ENCODE results near the gene CGN.

Gene CGN

DNA sequence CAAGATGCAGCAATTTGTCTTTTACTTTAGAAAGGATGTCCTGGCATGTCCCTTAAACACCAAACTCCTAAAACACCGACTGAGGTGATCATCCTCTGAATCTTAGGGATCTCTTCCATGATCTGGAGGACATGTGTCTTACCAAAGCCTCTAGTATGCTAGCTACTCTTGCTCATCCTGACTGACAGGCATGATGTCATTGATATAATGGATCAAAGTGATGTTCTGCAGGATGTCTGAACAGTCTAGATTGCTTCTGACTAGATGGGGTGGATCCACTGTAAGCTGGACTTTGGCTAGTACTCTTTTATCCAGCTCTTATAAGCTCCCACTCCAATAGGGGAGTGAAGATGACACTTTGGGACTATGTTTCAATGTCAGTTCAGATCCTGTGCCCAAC lies 11.3 kb upstream of the CGN start:
- Histone ChIP-seq H3K4me1 (ENCODE audit: control insufficient read depth, insufficient read depth, low read length) (no peaks in the 10 kb centered on the region), H3K27ac (ENCODE audit: low read length) (no peak overlapping the region), H3K36me3 (ENCODE audit: control insufficient read depth in 2 of 2, insufficient read depth in 2 of 2, low read length in 2 of 2) (no peaks in the 10 kb centered on the region), H3K27me3 (ENCODE audit: control insufficient read depth in 1 of 2, insufficient read depth in 2 of 2, low read length in 2 of 2) (no peaks in the 10 kb centered on the region), H3K9ac (ENCODE audit: low read length in 2 of 2) (no peak overlapping the region), H3K9me3 (ENCODE audit: control insufficient read depth in 2 of 2, low read length in 2 of 2) (no peaks in the 10 kb centered on the region), H3K4me3 (ENCODE audit: low read length in 2 of 2) (no peak overlapping the region)

DNA sequence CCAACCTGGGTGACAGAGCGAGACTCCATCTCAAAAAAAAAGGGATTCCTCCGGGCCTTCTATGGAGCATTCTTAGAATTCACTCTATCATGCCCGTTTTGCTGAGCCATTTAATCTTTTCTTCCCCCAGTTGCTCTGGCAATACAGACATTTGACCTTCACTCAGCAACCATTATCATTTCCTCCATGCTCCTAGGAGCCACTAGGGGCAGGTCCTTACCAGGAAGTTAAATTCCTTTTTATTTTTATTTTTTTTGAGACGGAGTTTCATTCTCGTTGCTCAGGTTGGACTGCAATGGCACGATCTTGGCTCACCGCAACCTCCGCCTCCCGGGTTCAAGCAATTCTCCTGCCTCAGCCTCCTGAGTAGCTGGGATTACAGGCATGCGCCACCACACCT lies 9.7 kb upstream of the CGN start:
- Histone ChIP-seq H3K4me3 (ENCODE audit: low read length in 2 of 2) (no peak overlapping the region), H3K27ac (ENCODE audit: low read length) (no peak overlapping the region), H3K36me3 (ENCODE audit: control insufficient read depth in 2 of 2, insufficient read depth in 2 of 2, low read length in 2 of 2) (no peaks in the 10 kb centered on the region), H3K4me1 (ENCODE audit: control insufficient read depth, insufficient read depth, low read length) (no peaks in the 10 kb centered on the region), H3K27me3 (ENCODE audit: control insufficient read depth in 1 of 2, insufficient read depth in 2 of 2, low read length in 2 of 2) (no peaks in the 10 kb centered on the region), H3K9me3 (ENCODE audit: control insufficient read depth in 2 of 2, low read length in 2 of 2) (no peaks in the 10 kb centered on the region), H3K9ac (ENCODE audit: low read length in 2 of 2) (no peak overlapping the region)

DNA sequence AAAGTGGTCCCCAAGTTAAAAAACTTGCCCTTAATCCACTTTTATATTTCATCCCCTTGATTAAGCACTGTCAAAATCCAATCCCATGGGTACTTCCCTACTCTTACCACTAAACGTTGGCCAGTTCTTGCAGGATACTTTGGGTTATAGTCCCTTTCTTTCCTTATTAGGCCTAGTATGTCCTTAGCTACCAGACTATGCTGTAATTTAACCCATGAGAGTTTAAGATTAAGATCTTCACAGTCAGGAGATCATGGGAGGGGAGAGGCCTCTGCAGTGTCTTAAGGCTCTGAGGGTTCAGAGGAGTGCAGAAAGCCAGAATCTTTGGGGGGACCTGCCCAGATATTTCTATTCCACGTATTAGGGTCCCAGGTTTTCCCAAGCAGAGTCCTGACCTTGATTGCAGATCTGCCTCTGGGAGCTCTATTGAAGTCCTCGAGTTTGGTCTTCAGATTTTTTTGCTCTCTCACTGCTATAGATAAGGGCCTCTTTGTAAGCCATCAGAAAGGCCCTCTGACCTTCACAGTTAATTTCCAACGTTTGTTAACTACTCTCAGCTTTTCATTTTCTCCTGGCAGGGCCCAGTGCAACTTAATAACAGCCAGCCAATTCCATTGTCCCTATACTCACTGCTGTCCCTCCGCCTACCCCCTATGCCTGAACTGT lies 9.0 kb upstream of the CGN start:
- no peak overlapping the region for H3K27ac ChIP-seq (ENCODE audit: low read length)
- no peaks in the 10 kb centered on the region for H3K4me1 ChIP-seq (ENCODE audit: control insufficient read depth, insufficient read depth, low read length)
- H3K9me3 ChIP-seq (ENCODE audit: control insufficient read depth in 2 of 2, low read length in 2 of 2) = no peaks in the 10 kb centered on the region
- no peaks in the 10 kb centered on the region for H3K36me3 ChIP-seq (ENCODE audit: control insufficient read depth in 2 of 2, insufficient read depth in 2 of 2, low read length in 2 of 2)
- no peak overlapping the region for H3K4me3 ChIP-seq (ENCODE audit: low read length in 2 of 2)
- no peak overlapping the region for H3K9ac ChIP-seq (ENCODE audit: low read length in 2 of 2)
- no peaks in the 10 kb centered on the region for H3K27me3 ChIP-seq (ENCODE audit: control insufficient read depth in 1 of 2, insufficient read depth in 2 of 2, low read length in 2 of 2)

DNA sequence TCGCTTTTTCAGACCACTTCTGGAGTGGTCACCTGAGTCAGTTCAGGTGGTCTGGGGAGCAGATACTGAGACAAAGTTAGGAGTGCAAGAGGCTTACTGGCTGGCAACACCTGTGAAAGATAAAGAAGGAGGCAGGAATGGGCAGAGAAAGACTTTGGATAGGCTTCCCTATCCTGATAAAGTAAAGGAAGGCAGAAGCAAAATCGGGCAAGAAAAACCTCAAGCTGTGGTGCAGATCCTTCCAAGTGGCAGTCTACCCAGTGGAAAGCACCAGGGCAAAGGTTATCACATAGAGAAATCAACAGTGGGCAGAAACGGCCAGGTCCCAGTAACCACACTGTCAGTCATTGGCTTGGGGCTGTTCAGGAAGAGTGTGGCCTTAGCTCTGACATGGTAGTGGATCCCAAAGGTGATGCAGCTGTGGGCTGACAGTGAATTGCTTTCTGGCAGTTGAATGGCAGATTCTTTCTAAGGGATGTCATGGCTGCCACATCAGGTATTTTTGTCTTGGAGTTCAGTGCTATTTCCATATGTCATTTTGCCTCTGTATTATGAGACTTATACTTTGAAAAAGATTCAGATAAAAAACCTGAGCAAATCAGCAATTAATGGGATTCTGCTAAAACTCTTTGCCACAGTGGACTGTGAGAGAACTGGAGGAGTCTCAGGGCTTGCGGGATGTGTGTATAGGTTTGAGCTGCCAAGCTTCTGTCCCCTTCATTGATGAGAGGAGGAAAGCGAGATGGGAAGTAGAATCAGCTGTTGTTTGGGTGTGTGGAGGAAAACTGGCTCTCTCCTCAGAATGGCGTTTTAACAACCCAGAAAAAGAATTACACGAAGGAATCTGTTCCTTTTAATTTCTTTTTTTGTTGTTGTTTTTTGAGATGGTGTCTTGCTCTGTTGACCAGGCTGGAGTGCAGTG lies 8.1 kb upstream of the CGN start:
- no peaks in the 10 kb centered on the region for H3K9me3 ChIP-seq (ENCODE audit: control insufficient read depth in 2 of 2, low read length in 2 of 2)
- H3K27me3 ChIP-seq (ENCODE audit: control insufficient read depth in 1 of 2, insufficient read depth in 2 of 2, low read length in 2 of 2) = no peaks in the 10 kb centered on the region
- no peaks in the 10 kb centered on the region for H3K36me3 ChIP-seq (ENCODE audit: control insufficient read depth in 2 of 2, insufficient read depth in 2 of 2, low read length in 2 of 2)
- H3K4me3 ChIP-seq (ENCODE audit: low read length in 2 of 2) = no peak overlapping the region
- no peak overlapping the region for H3K27ac ChIP-seq (ENCODE audit: low read length)
- H3K4me1 ChIP-seq (ENCODE audit: control insufficient read depth, insufficient read depth, low read length) = no peaks in the 10 kb centered on the region
- no peak overlapping the region for H3K9ac ChIP-seq (ENCODE audit: low read length in 2 of 2)

DNA sequence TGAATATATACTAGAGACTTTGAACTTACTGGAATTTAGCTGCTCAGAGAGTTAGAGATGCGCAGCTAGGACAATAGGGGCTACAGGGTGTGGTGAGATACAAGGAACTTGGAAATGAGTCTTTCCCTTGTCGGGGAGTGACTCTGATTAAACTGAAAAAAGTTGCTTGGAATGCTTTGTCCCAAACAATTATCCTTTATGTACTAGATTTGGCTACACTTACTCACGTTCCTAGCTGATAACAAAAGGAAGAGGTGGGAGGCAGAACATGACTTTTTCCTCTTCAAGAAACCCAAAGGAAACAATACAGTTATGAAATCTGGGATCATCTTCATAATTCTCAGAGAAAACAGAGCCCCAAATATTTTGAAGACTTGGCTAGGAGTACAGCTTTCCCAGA lies 6.9 kb upstream of the CGN start:
- Histone ChIP-seq H3K27ac (ENCODE audit: low read length) (no peak overlapping the region), H3K4me3 (ENCODE audit: low read length in 2 of 2) (no peak overlapping the region), H3K4me1 (ENCODE audit: control insufficient read depth, insufficient read depth, low read length) (no peaks in the 10 kb centered on the region), H3K9me3 (ENCODE audit: control insufficient read depth in 2 of 2, low read length in 2 of 2) (no peaks in the 10 kb centered on the region), H3K9ac (ENCODE audit: low read length in 2 of 2) (no peak overlapping the region), H3K27me3 (ENCODE audit: control insufficient read depth in 1 of 2, insufficient read depth in 2 of 2, low read length in 2 of 2) (no peaks in the 10 kb centered on the region), H3K36me3 (ENCODE audit: control insufficient read depth in 2 of 2, insufficient read depth in 2 of 2, low read length in 2 of 2) (no peaks in the 10 kb centered on the region)

DNA sequence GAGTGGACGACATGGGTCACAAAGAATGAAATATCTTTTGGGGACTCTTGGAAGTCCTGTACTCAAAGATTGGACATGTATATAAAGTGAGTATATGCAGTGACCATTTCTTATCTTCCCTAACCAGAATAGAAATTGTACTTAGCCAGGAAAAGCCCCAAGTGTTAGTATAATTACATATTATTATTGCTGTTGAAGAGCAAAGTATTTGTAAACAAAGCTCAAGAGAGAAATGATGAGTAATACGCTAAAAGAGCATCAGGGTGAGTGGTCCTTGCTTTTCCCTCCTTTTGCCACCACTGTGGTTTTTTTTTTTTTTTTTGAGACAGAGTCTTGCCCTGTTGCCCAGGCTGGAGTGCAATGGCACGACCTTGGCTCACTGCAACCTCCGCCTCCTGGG lies 6.4 kb upstream of the CGN start:
- no peak overlapping the region for H3K27ac ChIP-seq (ENCODE audit: low read length)
- no peak overlapping the region for H3K9ac ChIP-seq (ENCODE audit: low read length in 2 of 2)
- no peaks in the 10 kb centered on the region for H3K36me3 ChIP-seq (ENCODE audit: control insufficient read depth in 2 of 2, insufficient read depth in 2 of 2, low read length in 2 of 2)
- no peaks in the 10 kb centered on the region for H3K4me1 ChIP-seq (ENCODE audit: control insufficient read depth, insufficient read depth, low read length)
- H3K27me3 ChIP-seq (ENCODE audit: control insufficient read depth in 1 of 2, insufficient read depth in 2 of 2, low read length in 2 of 2) = no peaks in the 10 kb centered on the region
- H3K9me3 ChIP-seq (ENCODE audit: control insufficient read depth in 2 of 2, low read length in 2 of 2) = no peaks in the 10 kb centered on the region
- no peak overlapping the region for H3K4me3 ChIP-seq (ENCODE audit: low read length in 2 of 2)

DNA sequence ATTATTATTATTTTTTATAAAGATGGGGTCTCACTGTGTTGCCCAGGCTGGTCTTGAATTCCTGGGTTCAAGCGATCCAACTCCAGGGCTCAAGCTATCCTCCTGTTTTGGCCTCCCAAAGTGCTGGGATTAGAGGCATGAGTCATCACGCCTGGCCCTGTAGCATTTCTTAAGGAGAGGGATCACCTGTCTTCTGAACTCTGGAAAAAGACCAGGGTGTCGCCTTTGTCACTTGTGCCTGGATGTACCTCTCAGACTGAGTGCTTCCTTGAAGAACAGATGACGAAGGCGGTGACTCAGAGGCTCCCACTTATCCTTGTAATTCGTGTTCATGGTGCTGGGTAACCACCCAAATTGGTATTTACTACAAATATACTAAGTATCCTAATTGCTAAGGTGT lies 2.4 kb upstream of the CGN start:
- H3K27me3 ChIP-seq (ENCODE audit: control insufficient read depth in 1 of 2, insufficient read depth in 2 of 2, low read length in 2 of 2) = peaks cover 0 to 6% of the 10 kb centered on the region in 2 donors
- H3K36me3 ChIP-seq (ENCODE audit: control insufficient read depth in 2 of 2, insufficient read depth in 2 of 2, low read length in 2 of 2) = no peaks in the 10 kb centered on the region
- no peak overlapping the region for H3K27ac ChIP-seq (ENCODE audit: low read length)
- peaks cover 12% of the 10 kb centered on the region for H3K4me1 ChIP-seq (ENCODE audit: control insufficient read depth, insufficient read depth, low read length)
- no peaks in the 10 kb centered on the region for H3K9me3 ChIP-seq (ENCODE audit: control insufficient read depth in 2 of 2, low read length in 2 of 2)
- H3K4me3 ChIP-seq (ENCODE audit: low read length in 2 of 2) = no peak overlapping the region
- H3K9ac ChIP-seq (ENCODE audit: low read length in 2 of 2) = no peak overlapping the region

DNA sequence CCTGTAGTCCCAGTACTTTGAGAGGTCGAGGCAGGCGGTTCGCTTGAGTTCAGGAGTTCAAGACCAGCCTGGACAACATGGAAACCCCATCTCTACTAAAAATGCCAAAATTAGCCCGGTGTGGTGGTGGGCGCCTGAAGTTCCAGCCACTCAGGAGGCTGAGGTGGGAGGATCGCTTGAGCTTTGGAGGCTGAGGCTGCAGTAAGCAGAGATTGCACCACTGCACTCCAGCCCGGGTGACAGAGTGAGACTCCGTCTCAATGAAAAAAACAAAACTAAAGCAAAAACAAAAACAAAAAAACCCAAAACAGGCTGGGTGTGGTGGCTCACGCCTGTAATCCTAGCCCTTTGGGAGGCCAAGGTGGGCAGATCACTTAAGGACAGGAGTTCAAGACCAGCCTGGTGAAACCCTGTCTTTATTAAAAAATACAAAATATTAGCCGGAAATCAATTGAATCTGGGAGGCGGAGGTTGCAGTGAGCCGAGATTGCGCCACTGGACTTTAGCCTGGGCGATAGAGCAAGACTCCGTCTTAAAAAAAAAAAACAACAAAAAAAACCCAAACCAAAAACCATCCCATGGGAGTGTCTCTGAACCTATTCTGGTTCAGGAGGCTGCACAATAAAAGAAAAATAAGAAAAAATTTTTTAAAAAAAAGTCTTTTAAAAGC lies 1.7 kb upstream of the CGN start:
- no peak overlapping the region for H3K27ac ChIP-seq (ENCODE audit: low read length)
- H3K36me3 ChIP-seq (ENCODE audit: control insufficient read depth in 2 of 2, insufficient read depth in 2 of 2, low read length in 2 of 2) = no peaks in the 10 kb centered on the region
- no peak overlapping the region for H3K4me3 ChIP-seq (ENCODE audit: low read length in 2 of 2)
- H3K4me1 ChIP-seq (ENCODE audit: control insufficient read depth, insufficient read depth, low read length) = peaks cover 12% of the 10 kb centered on the region
- no peaks in the 10 kb centered on the region for H3K9me3 ChIP-seq (ENCODE audit: control insufficient read depth in 2 of 2, low read length in 2 of 2)
- H3K9ac ChIP-seq (ENCODE audit: low read length in 2 of 2) = no peak overlapping the region
- H3K27me3 ChIP-seq (ENCODE audit: control insufficient read depth in 1 of 2, insufficient read depth in 2 of 2, low read length in 2 of 2) = peaks cover 5 to 12% of the 10 kb centered on the region in 2 donors

DNA sequence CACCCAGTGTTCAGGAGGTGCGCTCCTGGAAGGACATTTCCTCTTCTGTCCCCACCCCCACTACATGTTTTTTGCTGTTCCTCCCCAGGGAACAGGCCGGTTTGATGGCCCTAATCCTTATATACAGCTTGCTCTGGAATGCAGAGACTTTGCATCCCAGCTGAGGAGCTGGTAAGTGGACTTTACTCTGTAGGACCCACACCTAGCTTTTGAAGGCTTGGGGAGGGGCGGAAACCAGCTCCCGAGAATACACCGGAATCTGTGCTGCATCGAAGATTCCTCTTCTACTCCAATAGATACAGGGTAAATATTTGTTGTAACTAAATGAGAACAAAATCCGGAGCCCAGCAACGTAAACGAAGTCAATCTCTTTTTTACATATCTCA lies 1.2 kb upstream of the CGN start:
- Histone ChIP-seq H3K27me3 (ENCODE audit: control insufficient read depth in 1 of 2, insufficient read depth in 2 of 2, low read length in 2 of 2) (peaks cover 5 to 12% of the 10 kb centered on the region in 2 donors), H3K4me1 (ENCODE audit: control insufficient read depth, insufficient read depth, low read length) (peaks cover 12% of the 10 kb centered on the region), H3K27ac (ENCODE audit: low read length) (no peak overlapping the region), H3K9me3 (ENCODE audit: control insufficient read depth in 2 of 2, low read length in 2 of 2) (no peaks in the 10 kb centered on the region), H3K9ac (ENCODE audit: low read length in 2 of 2) (no peak overlapping the region), H3K4me3 (ENCODE audit: low read length in 2 of 2) (no peak overlapping the region), H3K36me3 (ENCODE audit: control insufficient read depth in 2 of 2, insufficient read depth in 2 of 2, low read length in 2 of 2) (no peaks in the 10 kb centered on the region)

DNA sequence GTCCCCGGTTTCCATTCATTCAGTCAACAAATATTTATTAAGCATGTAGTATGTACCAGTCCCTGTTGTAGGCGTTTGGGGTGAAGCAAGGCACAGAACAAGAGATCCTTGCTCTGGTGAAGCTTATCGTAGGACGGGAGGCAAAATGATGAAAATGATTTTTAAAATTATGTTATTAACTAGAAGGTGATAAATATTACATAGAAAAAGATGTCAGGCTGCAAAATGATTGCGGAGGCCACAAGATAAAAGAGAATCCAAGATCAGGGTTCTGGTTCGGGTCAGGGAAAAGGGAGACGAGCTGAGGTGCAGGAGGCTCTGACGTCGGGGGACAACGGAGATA lies 602 bp upstream of the CGN start:
- Histone ChIP-seq H3K4me3 (ENCODE audit: low read length in 2 of 2) (peak overlapping the region; percentile 66 to 75), H3K36me3 (ENCODE audit: control insufficient read depth in 2 of 2, insufficient read depth in 2 of 2, low read length in 2 of 2) (no peaks in the 10 kb centered on the region), H3K9me3 (ENCODE audit: control insufficient read depth in 2 of 2, low read length in 2 of 2) (no peaks in the 10 kb centered on the region), H3K9ac (ENCODE audit: low read length in 2 of 2) (peak overlapping the region; percentile 62 to 67), H3K27me3 (ENCODE audit: control insufficient read depth in 1 of 2, insufficient read depth in 2 of 2, low read length in 2 of 2) (peaks cover 5 to 12% of the 10 kb centered on the region in 2 donors), H3K27ac (ENCODE audit: low read length) (no peak overlapping the region), H3K4me1 (ENCODE audit: control insufficient read depth, insufficient read depth, low read length) (peaks cover 12% of the 10 kb centered on the region)

All from stomach smooth muscle (tissue), 2 donors.